Measurements from ENCODE around the gene CENPW.

Gene CENPW

GRCh38 chr6:126339796-126340609 is at the start of gene CENPW:
Gene CENPW (plus strand): TSS chr6:126340115. CDS start chr6:126340274, 159 bp downstream.
- peak; percentile 93 to 98 for DNase-seq (ENCODE audit: low read depth in 2 of 2)

- no peak for DNase-seq (ENCODE audit: low read depth in 2 of 2)
Observed at GRCh38 chr6:126293891-126294524, 45.9 kb upstream of the CENPW start.

GRCh38 chr6:126300126-126300525 is 39.8 kb upstream of the CENPW start:
- DNase-seq (ENCODE audit: low read depth in 2 of 2) = no peak

GRCh38 chr6:126300735-126301134 is 39.2 kb upstream of the CENPW start:
- DNase-seq (ENCODE audit: low read depth in 2 of 2) = no peak

GRCh38 chr6:126302191-126302590 is 37.7 kb upstream of the CENPW start:
- DNase-seq (ENCODE audit: low read depth in 2 of 2) = no peak

- no peak for DNase-seq (ENCODE audit: low read depth in 2 of 2)
Observed at GRCh38 chr6:126307849-126308248, 32.1 kb upstream of the CENPW start.

- DNase-seq (ENCODE audit: low read depth in 2 of 2) = no peak
Observed at GRCh38 chr6:126308362-126308761, 31.6 kb upstream of the CENPW start.

- DNase-seq (ENCODE audit: low read depth in 2 of 2) = no peak
Observed at GRCh38 chr6:126312013-126312665, 27.8 kb upstream of the CENPW start.

- DNase-seq (ENCODE audit: low read depth in 2 of 2) = no peak
Observed at GRCh38 chr6:126313941-126314340, 26.0 kb upstream of the CENPW start.

- DNase-seq (ENCODE audit: low read depth in 2 of 2) = no peak
Observed at GRCh38 chr6:126318797-126319196, 21.1 kb upstream of the CENPW start.

GRCh38 chr6:126333729-126334128 is 6.2 kb upstream of the CENPW start:
- DNase-seq (ENCODE audit: low read depth in 2 of 2) = no peak

GRCh38 chr6:126335210-126335609 is 4.7 kb upstream of the CENPW start:
- DNase-seq (ENCODE audit: low read depth in 2 of 2) = no peak

- DNase-seq (ENCODE audit: low read depth in 2 of 2) = no peak
Observed at GRCh38 chr6:126337323-126337722, 2.6 kb upstream of the CENPW start.

GRCh38 chr6:126341126-126341525 is 1.2 kb downstream of the CENPW start:
- no peak for DNase-seq (ENCODE audit: low read depth in 2 of 2)

- no peak for DNase-seq (ENCODE audit: low read depth in 2 of 2)
Observed at GRCh38 chr6:126344181-126344580, 4.3 kb downstream of the CENPW start.

GRCh38 chr6:126351960-126352359 is 12.0 kb downstream of the CENPW start:
- DNase-seq (ENCODE audit: low read depth in 2 of 2) = no peak

- DNase-seq (ENCODE audit: low read depth in 2 of 2) = no peak
Observed at GRCh38 chr6:126352514-126352913, 12.6 kb downstream of the CENPW start.

- DNase-seq (ENCODE audit: low read depth in 2 of 2) = no peak
Observed at GRCh38 chr6:126356526-126356925, 16.6 kb downstream of the CENPW start.

- DNase-seq (ENCODE audit: low read depth in 2 of 2) = no peak
Observed at GRCh38 chr6:126359936-126360537, 20.1 kb downstream of the CENPW start.

- DNase-seq (ENCODE audit: low read depth in 2 of 2) = no peak
Observed at GRCh38 chr6:126361832-126362440, 22.0 kb downstream of the CENPW start.

- no peak for DNase-seq (ENCODE audit: low read depth in 2 of 2)
Observed at GRCh38 chr6:126367849-126368248, 27.9 kb downstream of the CENPW start.

GRCh38 chr6:126372626-126373025 is 32.7 kb downstream of the CENPW start:
- no peak for DNase-seq (ENCODE audit: low read depth in 2 of 2)

All from stimulated activated CD4-positive, alpha-beta T cell treated with anti-CD3 and anti-CD28 coated beads, Interleukin-4, amount 100 ng/mL, for 48 hours (primary cell).